KOPT-K1 (cell line): ENCODE data around the gene CDH13.

ENCODE experiments used
- H3K27ac ChIP-seq: fragments of 200-600 bp; sonication (generic); 2 replicates; pipeline ENCODE4 v1.5.1; 2016; ENCODE audit warnings: antibody characterized with exemption, mild to moderate bottlenecking, low read depth, low read length; ENCODE audit not compliant: poor library complexity, severe bottlenecking
- H3K36me3 ChIP-seq: fragments of 200-600 bp; sonication (generic); 2 replicates; pipeline ENCODE4 v1.5.1; 2017; ENCODE audit warnings: antibody characterized with exemption, mild to moderate bottlenecking, low read length, moderate library complexity; ENCODE audit not compliant: insufficient read depth
- H3K9me3 ChIP-seq: fragments of 200-600 bp; sonication (generic); 2 replicates; pipeline ENCODE4 v1.5.1; 2017; ENCODE audit warnings: antibody characterized with exemption, low read length, mild to moderate bottlenecking; ENCODE audit not compliant: insufficient read depth, poor library complexity, severe bottlenecking

The CDH13 gene

GRCh38 chr16:83117810-83118209 lies 491.0 kb downstream of the CDH13 start:
- no peaks in the 10 kb centered on the region for H3K9me3 ChIP-seq
- H3K36me3 ChIP-seq, result no peaks in the 10 kb centered on the region
- H3K27ac ChIP-seq, result no peak overlapping the region

- Histone ChIP-seq H3K9me3 (no peaks in the 10 kb centered on the region), H3K36me3 (no peaks in the 10 kb centered on the region), H3K27ac (no peak overlapping the region)
Measured at GRCh38 chr16:83118365-83118764, 491.6 kb downstream of the CDH13 start.

DNA sequence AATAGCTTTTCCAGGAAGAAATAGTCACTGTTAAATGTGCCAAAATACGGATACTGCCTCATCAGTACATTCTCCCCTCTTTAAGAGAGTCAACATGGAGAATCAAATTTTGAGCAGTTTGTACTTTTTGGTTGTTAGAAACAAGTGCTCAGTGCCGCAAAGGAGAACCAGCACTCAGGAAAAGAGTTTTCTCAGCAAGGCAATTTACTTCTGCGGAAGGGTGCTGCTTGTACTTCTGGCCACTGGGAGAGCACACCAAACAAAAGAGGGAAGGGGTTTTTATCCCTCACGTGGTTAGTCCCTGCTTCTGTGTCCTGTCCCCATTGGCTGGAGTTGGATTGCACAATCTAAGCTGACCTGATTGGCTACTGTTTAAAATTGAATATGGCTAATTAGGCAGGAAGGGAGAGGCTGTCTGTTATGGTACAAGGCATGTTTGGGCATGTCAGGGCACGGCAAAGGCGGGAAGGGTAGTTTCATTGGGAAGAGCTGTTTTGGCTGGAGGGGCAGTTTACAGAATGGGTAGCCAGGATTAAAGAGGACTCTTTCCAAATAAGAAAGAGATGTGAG lies 499.3 kb downstream of the CDH13 start:
- H3K36me3 ChIP-seq, result no peaks in the 10 kb centered on the region
- peaks cover 24% of the 10 kb centered on the region for H3K9me3 ChIP-seq
- H3K27ac ChIP-seq, result no peak overlapping the region

DNA sequence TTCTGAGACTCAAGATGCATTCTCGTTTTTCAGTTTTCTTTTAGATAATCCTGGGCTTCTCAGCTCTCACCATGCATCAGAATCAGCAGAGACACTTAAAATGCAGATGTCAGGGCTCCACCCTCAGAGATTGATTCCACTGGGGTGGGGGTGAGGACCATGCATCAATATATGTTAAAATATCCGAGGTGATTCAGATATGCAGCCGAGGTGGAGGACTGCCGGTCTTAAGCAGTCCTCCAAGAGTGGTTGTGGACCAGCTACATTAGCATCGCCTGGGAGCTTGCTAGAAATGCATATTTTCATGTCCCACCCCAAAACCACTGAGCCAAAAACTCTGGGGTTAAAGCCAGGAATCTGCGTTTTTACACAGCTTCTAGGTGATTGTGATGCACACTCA lies 501.3 kb downstream of the CDH13 start:
- H3K36me3 ChIP-seq, result no peaks in the 10 kb centered on the region
- no peak overlapping the region for H3K27ac ChIP-seq
- H3K9me3 ChIP-seq, result peaks cover 24% of the 10 kb centered on the region

- no peak overlapping the region for H3K27ac ChIP-seq
- no peaks in the 10 kb centered on the region for H3K36me3 ChIP-seq
- peaks cover 19% of the 10 kb centered on the region for H3K9me3 ChIP-seq
Measured at GRCh38 chr16:83130039-83130438, 503.3 kb downstream of the CDH13 start.

GRCh38 chr16:83134638-83135037 lies 507.9 kb downstream of the CDH13 start:
- Histone ChIP-seq H3K36me3 (no peaks in the 10 kb centered on the region), H3K9me3 (no peaks in the 10 kb centered on the region), H3K27ac (no peak overlapping the region)

- Histone ChIP-seq H3K27ac (peak overlapping the region; percentile 94), H3K36me3 (no peaks in the 10 kb centered on the region), H3K9me3 (no peaks in the 10 kb centered on the region)
Measured at GRCh38 chr16:83136419-83136818, 509.6 kb downstream of the CDH13 start.

DNA sequence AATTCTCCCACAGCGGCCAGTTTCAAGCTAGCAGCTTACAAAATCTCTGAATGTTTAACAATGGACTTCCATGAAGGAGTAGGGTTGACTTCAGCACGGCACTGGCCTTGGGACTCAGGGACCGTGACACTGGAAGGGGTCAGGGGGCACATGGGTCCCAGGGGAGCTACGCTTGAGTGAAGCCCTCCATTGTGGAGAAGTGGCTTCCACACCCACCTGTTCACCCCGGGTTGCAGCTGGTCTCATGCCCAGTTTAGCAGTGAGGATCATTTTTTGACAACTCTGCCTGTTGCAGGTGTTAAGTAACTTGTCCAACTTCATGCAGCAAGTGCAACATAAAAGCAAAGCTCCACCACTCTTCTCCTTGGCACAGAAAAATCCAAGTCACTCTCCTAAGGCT lies 510.2 kb downstream of the CDH13 start:
- no peaks in the 10 kb centered on the region for H3K36me3 ChIP-seq
- H3K9me3 ChIP-seq, result no peaks in the 10 kb centered on the region
- H3K27ac ChIP-seq, result peak overlapping the region; percentile 94

DNA sequence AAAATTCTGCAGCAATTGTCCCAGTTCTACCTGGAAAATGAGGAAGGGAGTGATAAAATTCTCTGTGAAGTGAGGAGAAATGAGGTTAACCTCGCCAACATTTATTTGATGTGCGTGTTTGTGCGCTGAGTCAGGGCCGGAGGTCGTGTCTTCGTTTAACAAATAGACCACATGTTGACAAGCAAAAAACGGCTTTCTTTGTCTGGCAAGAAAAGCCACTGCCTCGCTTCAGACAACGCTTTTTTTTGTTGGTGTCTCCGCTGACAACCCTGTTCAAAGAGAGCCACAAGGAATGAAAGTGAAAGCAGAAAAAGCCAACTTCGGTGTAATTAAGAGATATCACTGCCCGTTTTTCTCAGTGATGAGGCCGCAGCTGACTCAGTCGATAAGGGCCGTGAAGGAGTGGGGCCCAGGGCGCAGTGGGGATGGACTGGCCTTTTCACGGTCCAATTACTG lies 510.6 kb downstream of the CDH13 start:
- H3K36me3 ChIP-seq, result no peaks in the 10 kb centered on the region
- H3K27ac ChIP-seq, result peak overlapping the region; percentile 94
- no peaks in the 10 kb centered on the region for H3K9me3 ChIP-seq

DNA sequence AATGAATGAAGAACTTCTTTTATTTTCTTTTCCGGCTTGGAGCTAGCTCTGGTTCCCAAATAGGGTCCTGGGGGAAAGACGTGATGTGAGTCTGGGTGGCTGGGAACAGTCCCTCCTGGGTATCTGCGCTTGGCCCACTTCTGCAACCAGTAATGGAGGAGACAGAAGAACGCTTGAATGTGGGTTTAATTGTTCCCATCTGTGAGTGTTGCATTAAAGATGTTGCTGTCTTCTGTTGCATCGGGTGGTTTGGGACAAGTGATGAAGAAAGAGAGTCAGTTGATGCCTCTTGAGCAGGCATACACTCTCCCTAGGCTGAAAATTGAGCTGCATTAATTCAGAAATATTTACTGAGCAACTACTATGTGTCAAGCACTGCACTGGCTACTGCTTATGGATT lies 511.1 kb downstream of the CDH13 start:
- Histone ChIP-seq H3K9me3 (no peaks in the 10 kb centered on the region), H3K36me3 (no peaks in the 10 kb centered on the region), H3K27ac (peak overlapping the region; percentile 94)

DNA sequence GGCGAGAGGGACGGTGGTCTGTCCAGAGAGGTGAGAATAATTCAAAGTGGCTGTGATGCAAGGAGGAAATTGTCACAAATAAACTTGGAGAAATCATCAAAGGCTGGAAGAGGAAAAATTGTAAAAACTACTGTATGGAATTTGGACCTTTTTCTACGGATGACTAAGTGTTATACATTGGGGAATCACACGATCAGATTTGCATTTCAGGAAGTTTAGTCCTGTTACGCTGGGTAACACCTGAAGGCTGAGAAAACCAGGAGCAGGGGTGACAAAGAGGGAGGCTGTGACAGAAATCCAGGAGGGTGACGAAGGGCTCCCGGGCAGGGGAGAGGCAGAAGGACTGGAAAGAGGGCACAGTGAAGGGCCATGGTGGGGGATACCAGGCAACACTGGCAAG lies 511.7 kb downstream of the CDH13 start:
- Histone ChIP-seq H3K27ac (peak overlapping the region; percentile 94), H3K9me3 (no peaks in the 10 kb centered on the region), H3K36me3 (no peaks in the 10 kb centered on the region)

- H3K9me3 ChIP-seq, result no peaks in the 10 kb centered on the region
- no peak overlapping the region for H3K27ac ChIP-seq
- no peaks in the 10 kb centered on the region for H3K36me3 ChIP-seq
Measured at GRCh38 chr16:83138976-83139690, 512.4 kb downstream of the CDH13 start.

DNA sequence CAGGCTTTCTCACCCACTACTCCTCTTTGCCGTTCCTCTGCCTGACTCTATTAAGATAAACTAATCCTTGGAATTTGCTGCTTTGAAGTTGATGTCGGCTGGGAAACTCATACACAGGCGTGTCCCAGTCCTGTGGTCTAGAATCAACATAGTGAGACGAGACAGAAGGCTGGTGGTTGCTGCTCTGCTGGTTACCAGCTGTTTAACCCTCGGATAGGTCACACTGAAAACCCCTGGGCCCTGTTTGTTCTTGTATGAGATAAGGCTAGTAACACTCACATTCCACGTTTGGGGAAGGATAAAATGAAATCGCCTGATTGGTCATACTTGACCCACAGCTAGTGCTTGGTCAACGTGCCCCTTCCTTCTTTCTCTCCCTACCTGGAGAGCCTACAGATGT lies 517.0 kb downstream of the CDH13 start:
- Histone ChIP-seq H3K27ac (no peak overlapping the region), H3K36me3 (no peaks in the 10 kb centered on the region), H3K9me3 (no peaks in the 10 kb centered on the region)

GRCh38 chr16:83145297-83145696 lies 518.5 kb downstream of the CDH13 start:
- H3K36me3 ChIP-seq, result no peaks in the 10 kb centered on the region
- no peaks in the 10 kb centered on the region for H3K9me3 ChIP-seq
- no peak overlapping the region for H3K27ac ChIP-seq

- H3K36me3 ChIP-seq, result no peaks in the 10 kb centered on the region
- no peak overlapping the region for H3K27ac ChIP-seq
- H3K9me3 ChIP-seq, result no peaks in the 10 kb centered on the region
Measured at GRCh38 chr16:83147244-83147643, 520.5 kb downstream of the CDH13 start.

DNA sequence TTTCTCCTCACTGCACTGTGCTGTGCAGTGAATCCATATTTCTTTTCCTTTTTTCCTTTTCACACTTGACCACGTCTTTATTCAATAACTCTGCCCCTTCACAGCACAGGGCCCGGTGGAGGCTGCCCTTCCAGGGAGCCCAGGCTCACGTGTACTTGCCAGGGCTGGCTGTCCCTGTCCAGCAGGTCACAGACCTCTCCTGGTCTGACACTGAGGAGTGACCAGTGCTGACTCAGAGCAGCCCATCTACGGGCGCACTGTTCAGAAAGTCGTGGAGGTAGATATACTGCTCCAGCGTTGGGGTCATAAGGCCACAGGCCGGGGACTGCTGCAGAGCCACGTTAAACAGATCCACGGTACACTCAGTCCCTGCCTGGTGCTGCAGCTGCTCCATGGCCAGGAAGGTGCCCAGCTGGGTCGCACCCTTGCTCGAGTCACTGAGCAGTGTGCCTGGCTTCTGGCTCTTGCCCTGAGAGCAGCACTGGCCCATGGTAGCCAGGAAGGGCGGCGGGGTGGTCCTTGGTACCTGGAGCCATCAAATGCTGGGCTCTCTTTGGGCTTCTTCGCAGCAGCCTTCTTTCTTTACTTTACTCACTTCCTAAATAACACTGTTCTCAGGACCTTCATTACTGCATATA lies 531.7 kb downstream of the CDH13 start:
- no peak overlapping the region for H3K27ac ChIP-seq
- no peaks in the 10 kb centered on the region for H3K36me3 ChIP-seq
- H3K9me3 ChIP-seq, result no peaks in the 10 kb centered on the region
